Trophoblast cell (in vitro differentiated cells and primary cell): Measurements from ENCODE around the gene LRRC72.
A peak's percentile ranks its signal among the peaks of the same experiment; 100 is the strongest.
"Not testable (repeated sequence)": the region's sequence is repeated elsewhere in the genome, so short reads cannot be mapped to it uniquely, and the experiment has no call there.

ENCODE experiments used
- DNase-seq, 2 donors: peaks; one replicate each; pipeline ENCODE4 v3.0.0-alpha.2; 2016
- H2AFZ ChIP-seq: 2 replicates; pipeline ENCODE4 v1.6.1; 2013; ENCODE audit warnings: low read length, moderate library complexity, mild to moderate bottlenecking; ENCODE audit not compliant: insufficient read depth, poor library complexity
- H2AK5ac ChIP-seq: 2 replicates; pipeline ENCODE4 v1.6.1; 2013; ENCODE audit warnings: mild to moderate bottlenecking, low read length
- H2BK120ac ChIP-seq: 2 replicates; pipeline ENCODE4 v1.6.1; 2013; ENCODE audit warnings: low read length, mild to moderate bottlenecking, moderate library complexity; ENCODE audit not compliant: insufficient read depth, poor library complexity
- H2BK12ac ChIP-seq: 2 replicates; pipeline ENCODE4 v1.6.1; 2013; ENCODE audit warnings: mild to moderate bottlenecking, low read length, moderate library complexity
- H2BK5ac ChIP-seq: 2 replicates; pipeline ENCODE4 v1.6.1; 2013; ENCODE audit warnings: low read length, low read depth, moderate library complexity, mild to moderate bottlenecking; ENCODE audit not compliant: poor library complexity
- H3K14ac ChIP-seq: 2 replicates; pipeline ENCODE4 v1.6.1; 2013; ENCODE audit warnings: mild to moderate bottlenecking, low read length
- H3K18ac ChIP-seq: 2 replicates; pipeline ENCODE4 v1.6.1; 2013; ENCODE audit warnings: mild to moderate bottlenecking, low read length
- H3K23ac ChIP-seq: 2 replicates; pipeline ENCODE4 v1.6.1; 2013; ENCODE audit warnings: low read length
- H3K27ac ChIP-seq: 2 replicates; pipeline ENCODE4 v1.5.1; 2013; ENCODE audit warnings: low read depth, mild to moderate bottlenecking, inconsistent platforms, low read length, moderate library complexity
- H3K27me3 ChIP-seq: 2 replicates; pipeline ENCODE4 v1.6.1; 2013; ENCODE audit warnings: inconsistent platforms, mild to moderate bottlenecking, low read length, moderate library complexity; ENCODE audit not compliant: insufficient read depth
- H3K36me3 ChIP-seq, 2 experiments: 1 replicate in 1 of 2; 2 replicates in 1 of 2; pipeline ENCODE4 v1.6.1; 2013; ENCODE audit warnings: low read length in 2 of 2, mild to moderate bottlenecking in 2 of 2, moderate library complexity in 1 of 2; ENCODE audit not compliant: insufficient read depth in 2 of 2, control insufficient read depth in 1 of 2
- H3K4ac ChIP-seq: 2 replicates; pipeline ENCODE4 v1.6.1; 2013; ENCODE audit warnings: low read depth, mild to moderate bottlenecking, low read length, moderate library complexity
- H3K4me1 ChIP-seq, 2 experiments: 1 replicate in 1 of 2; 2 replicates in 1 of 2; pipeline ENCODE4 v1.6.1; 2013; ENCODE audit warnings: low read length in 2 of 2, mild to moderate bottlenecking in 2 of 2, moderate library complexity in 1 of 2; ENCODE audit not compliant: insufficient read depth in 2 of 2, control insufficient read depth in 1 of 2
- H3K4me2 ChIP-seq: 2 replicates; pipeline ENCODE4 v1.6.1; 2013; ENCODE audit warnings: inconsistent platforms, mild to moderate bottlenecking, low read length, moderate library complexity
- H3K4me3 ChIP-seq: 2 replicates; pipeline ENCODE4 v1.5.1; 2013; ENCODE audit warnings: mild to moderate bottlenecking, low read depth, low read length, inconsistent platforms
- H3K79me1 ChIP-seq: one replicate; pipeline ENCODE4 v1.6.1; 2013; ENCODE audit warnings: low read length
- H3K79me2 ChIP-seq: 2 replicates; pipeline ENCODE4 v1.6.1; 2013; ENCODE audit warnings: low read length, mild to moderate bottlenecking; ENCODE audit not compliant: control insufficient read depth, insufficient read depth, poor library complexity
- H3K9ac ChIP-seq: 2 replicates; pipeline ENCODE4 v1.6.1; 2013; ENCODE audit warnings: mild to moderate bottlenecking, low read length
- H3K9me3 ChIP-seq: 2 replicates; pipeline ENCODE4 v1.6.1; 2013; ENCODE audit warnings: low read depth, mild to moderate bottlenecking, control low read depth, inconsistent platforms, low read length; ENCODE audit not compliant: insufficient read depth
- H4K12ac ChIP-seq: 2 replicates; pipeline ENCODE4 v1.6.1; 2013; ENCODE audit warnings: low read depth, mild to moderate bottlenecking, low read length, moderate library complexity
- H4K8ac ChIP-seq: 2 replicates; pipeline ENCODE4 v1.6.1; 2013; ENCODE audit warnings: low read depth, mild to moderate bottlenecking, low read length, moderate library complexity
- H4K91ac ChIP-seq: one replicate; pipeline ENCODE4 v1.6.1; 2013; ENCODE audit warnings: low read depth, mild to moderate bottlenecking, low read length, moderate library complexity
- WGBS: extraction: QIAGEN DNeasy Blood & Tissue Kit; methylation state at CpG from one replicate; pipeline ENCODE4 v1.1.7; 2013; ENCODE audit warnings: missing lambda C conversion rate; ENCODE audit not compliant: insufficient read length, insufficient coverage; ENCODE audit errors: extremely low coverage; 5-methylcytosine and 5-hydroxymethylcytosine counted together

Gene LRRC72

GRCh38 chr7:16540559-16540958 is 13.9 kb downstream of the LRRC72 start:
- H3K4me1 ChIP-seq, H2AFZ ChIP-seq, H3K18ac ChIP-seq, H3K36me3 ChIP-seq, H4K8ac ChIP-seq, H3K9me3 ChIP-seq, H3K27me3 ChIP-seq, H2AK5ac ChIP-seq, H3K4me3 ChIP-seq, DNase-seq, H3K23ac ChIP-seq, H3K79me2 ChIP-seq, H4K91ac ChIP-seq, H3K4me2 ChIP-seq, H3K4ac ChIP-seq, H4K12ac ChIP-seq, H3K27ac ChIP-seq, H3K79me1 ChIP-seq, H3K9ac ChIP-seq, H3K14ac ChIP-seq, H2BK5ac ChIP-seq, H2BK120ac ChIP-seq, H2BK12ac ChIP-seq: not testable (repeated sequence)
- WGBS = no CpG with 5 or more reads among the region's 2 CpGs

GRCh38 chr7:16542401-16542800 is 15.8 kb downstream of the LRRC72 start:
- H3K79me1 ChIP-seq = no peaks in the 10 kb centered on the region
- no peak overlapping the region for H4K8ac ChIP-seq
- no peak overlapping the region for H2AFZ ChIP-seq
- no peaks in the 10 kb centered on the region for H3K9me3 ChIP-seq
- H3K18ac ChIP-seq = no peak overlapping the region
- H2AK5ac ChIP-seq = no peak overlapping the region
- no peak overlapping the region for H3K23ac ChIP-seq
- no peak overlapping the region for H2BK120ac ChIP-seq
- no peaks in the 10 kb centered on the region for H3K79me2 ChIP-seq
- no peak overlapping the region for H3K4me2 ChIP-seq
- H3K27ac ChIP-seq = no peak overlapping the region
- no peaks in the 10 kb centered on the region for H3K4me1 ChIP-seq
- H3K4me3 ChIP-seq = no peak overlapping the region
- no peak overlapping the region for H3K14ac ChIP-seq
- no peak overlapping the region for H3K9ac ChIP-seq
- no peak overlapping the region for H4K91ac ChIP-seq
- H2BK12ac ChIP-seq = no peak overlapping the region
- H3K4ac ChIP-seq = no peak overlapping the region
- no peaks in the 10 kb centered on the region for H3K27me3 ChIP-seq
- no CpG with 5 or more reads among the region's 2 CpGs for WGBS
- no peaks in the 10 kb centered on the region for H3K36me3 ChIP-seq
- no peak for DNase-seq
- H2BK5ac ChIP-seq = no peak overlapping the region
- H4K12ac ChIP-seq = no peak overlapping the region

- Histone ChIP-seq H2BK5ac (no peak overlapping the region), H2BK120ac (no peak overlapping the region), H3K4ac (no peak overlapping the region), H3K36me3 (no peaks in the 10 kb centered on the region), H3K27me3 (no peaks in the 10 kb centered on the region), H3K9ac (no peak overlapping the region), H4K91ac (no peak overlapping the region), H3K9me3 (no peaks in the 10 kb centered on the region), H3K4me3 (no peak overlapping the region), H3K14ac (no peak overlapping the region), H3K27ac (no peak overlapping the region), H3K79me2 (no peaks in the 10 kb centered on the region), H3K4me2 (no peak overlapping the region), H4K12ac (no peak overlapping the region), H2AFZ (no peak overlapping the region), H3K4me1 (no peaks in the 10 kb centered on the region), H4K8ac (no peak overlapping the region), H3K79me1 (no peaks in the 10 kb centered on the region), H3K18ac (no peak overlapping the region), H3K23ac (no peak overlapping the region), H2AK5ac (no peak overlapping the region), H2BK12ac (no peak overlapping the region)
- peak in 1 of 2 donors; percentile 3 for DNase-seq
- WGBS = no CpG with 5 or more reads among the region's 2 CpGs
Measured at GRCh38 chr7:16543456-16543855, 16.8 kb downstream of the LRRC72 start.

GRCh38 chr7:16546921-16547505 is 20.4 kb downstream of the LRRC72 start:
- H4K91ac ChIP-seq = no peak overlapping the region
- H2AK5ac ChIP-seq = no peak overlapping the region
- H3K4me2 ChIP-seq = no peak overlapping the region
- H3K4ac ChIP-seq = no peak overlapping the region
- WGBS = no CpG with 5 or more reads among the region's 7 CpGs
- H2BK5ac ChIP-seq = no peak overlapping the region
- no peaks in the 10 kb centered on the region for H3K27me3 ChIP-seq
- H4K8ac ChIP-seq = no peak overlapping the region
- H3K9me3 ChIP-seq = no peaks in the 10 kb centered on the region
- H2BK12ac ChIP-seq = no peak overlapping the region
- no peaks in the 10 kb centered on the region for H3K79me2 ChIP-seq
- H3K27ac ChIP-seq = no peak overlapping the region
- no peak overlapping the region for H3K9ac ChIP-seq
- H2BK120ac ChIP-seq = no peak overlapping the region
- H4K12ac ChIP-seq = no peak overlapping the region
- no peaks in the 10 kb centered on the region for H3K36me3 ChIP-seq
- H3K14ac ChIP-seq = no peak overlapping the region
- H3K4me3 ChIP-seq = no peak overlapping the region
- H3K4me1 ChIP-seq = no peaks in the 10 kb centered on the region
- no peak overlapping the region for H2AFZ ChIP-seq
- H3K79me1 ChIP-seq = no peaks in the 10 kb centered on the region
- H3K23ac ChIP-seq = no peak overlapping the region
- H3K18ac ChIP-seq = no peak overlapping the region
- no peak for DNase-seq
